Measurements from ENCODE around the gene SGPL1.

The SGPL1 gene

GRCh38 chr10:70811881-70812280 lies 3.9 kb upstream of the SGPL1 start:
- no peak for DNase-seq

GRCh38 chr10:70812814-70813213 lies 2.9 kb upstream of the SGPL1 start:
- no peak for DNase-seq

- no peak for DNase-seq
Measured at GRCh38 chr10:70814126-70814525, 1.6 kb upstream of the SGPL1 start.

- DNase-seq, result peak; percentile 93
Measured at GRCh38 chr10:70816220-70816894, 609 bp downstream of the SGPL1 start.

GRCh38 chr10:70820976-70821750 lies 5.4 kb downstream of the SGPL1 start:
- no peak for DNase-seq

- DNase-seq, result no peak
Measured at GRCh38 chr10:70822076-70822820, 6.5 kb downstream of the SGPL1 start.

GRCh38 chr10:70827086-70827757 lies 11.5 kb downstream of the SGPL1 start:
- DNase-seq, result no peak

- DNase-seq, result no peak
Measured at GRCh38 chr10:70828923-70829322, 13.2 kb downstream of the SGPL1 start.

GRCh38 chr10:70829543-70829942 lies 13.8 kb downstream of the SGPL1 start:
- no peak for DNase-seq

- no peak for DNase-seq
Measured at GRCh38 chr10:70830164-70830563, 14.4 kb downstream of the SGPL1 start.

GRCh38 chr10:70832221-70832620 lies 16.5 kb downstream of the SGPL1 start:
- no peak for DNase-seq

GRCh38 chr10:70832852-70833528 lies 17.2 kb downstream of the SGPL1 start:
- peak; percentile 94 for DNase-seq

GRCh38 chr10:70833601-70834000 lies 17.9 kb downstream of the SGPL1 start:
- no peak for DNase-seq

- DNase-seq, result no peak
Measured at GRCh38 chr10:70834021-70834420, 18.3 kb downstream of the SGPL1 start.

GRCh38 chr10:70834441-70835151 lies 18.8 kb downstream of the SGPL1 start:
- DNase-seq, result no peak

- DNase-seq, result no peak
Measured at GRCh38 chr10:70836319-70836718, 20.6 kb downstream of the SGPL1 start.

GRCh38 chr10:70837660-70838059 lies 21.9 kb downstream of the SGPL1 start:
- DNase-seq, result no peak

- DNase-seq, result no peak
Measured at GRCh38 chr10:70838270-70838805, 22.6 kb downstream of the SGPL1 start.

- no peak for DNase-seq
Measured at GRCh38 chr10:70840836-70841235, 25.1 kb downstream of the SGPL1 start.

GRCh38 chr10:70843333-70843732 lies 27.6 kb downstream of the SGPL1 start:
- no peak for DNase-seq

GRCh38 chr10:70843776-70844489 lies 28.2 kb downstream of the SGPL1 start:
- no peak for DNase-seq

Measured in fibroblast of skin of abdomen (primary cell).